Stimulated activated CD4-positive, alpha-beta T cell treated with anti-CD3 and anti-CD28 coated beads, Interleukin-15, amount 100 ng/mL, for 24 hours (primary cell): ENCODE results near the gene OPRL1.
"Not testable (repeated sequence)": the region's sequence is repeated elsewhere in the genome, so short reads cannot be mapped to it uniquely, and the experiment has no call there.

Source experiments
- DNase-seq: peaks from one replicate; pipeline ENCODE4 v3.0.0-alpha.2; 2020

Gene OPRL1

GRCh38 chr20:64119681-64120341 lies 39.9 kb downstream of the OPRL1 start:
- DNase-seq: no peak

DNA sequence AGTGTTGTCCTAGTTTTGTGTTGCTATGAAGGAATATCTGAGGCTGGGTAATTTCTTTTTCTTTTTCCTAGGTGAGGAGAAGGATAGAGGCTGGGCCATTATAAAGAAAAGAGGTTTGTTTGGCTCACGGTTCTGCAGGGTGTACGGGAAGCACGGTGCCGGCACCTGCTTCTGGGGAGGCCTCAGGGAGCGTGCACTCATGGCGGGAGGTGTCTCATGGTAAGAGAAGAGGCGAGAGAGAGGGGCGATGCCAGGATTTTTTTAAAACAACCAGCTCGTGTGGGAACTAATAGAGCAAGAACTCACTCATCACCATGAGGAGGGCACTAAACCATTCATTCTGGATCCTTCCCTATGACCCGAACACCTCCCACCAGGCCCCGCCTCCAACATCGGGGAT lies 41.7 kb downstream of the OPRL1 start:
- no peak for DNase-seq

GRCh38 chr20:64122927-64123326 lies 43.0 kb downstream of the OPRL1 start:
- DNase-seq: not testable (repeated sequence)

DNA sequence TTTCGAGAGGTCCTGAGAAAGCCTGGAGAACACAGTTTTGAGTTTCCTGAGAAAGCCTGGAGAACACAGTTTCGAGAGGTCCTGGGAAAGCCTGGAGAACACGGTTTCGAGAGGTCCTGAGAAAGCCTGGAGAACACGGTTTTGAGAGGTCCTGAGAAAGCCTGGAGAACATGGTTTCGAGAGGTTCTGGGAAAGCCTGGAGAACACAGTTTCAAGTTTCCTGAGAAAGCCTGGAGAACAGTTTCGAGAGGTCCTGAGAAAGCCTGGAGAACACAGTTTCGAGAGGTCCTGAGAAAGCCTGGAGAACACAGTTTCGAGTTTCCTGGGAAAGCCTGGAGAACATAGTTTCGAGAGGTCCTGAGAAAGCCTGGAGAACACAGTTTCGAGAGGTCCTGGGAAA lies 43.6 kb downstream of the OPRL1 start:
- DNase-seq: not testable (repeated sequence)

DNA sequence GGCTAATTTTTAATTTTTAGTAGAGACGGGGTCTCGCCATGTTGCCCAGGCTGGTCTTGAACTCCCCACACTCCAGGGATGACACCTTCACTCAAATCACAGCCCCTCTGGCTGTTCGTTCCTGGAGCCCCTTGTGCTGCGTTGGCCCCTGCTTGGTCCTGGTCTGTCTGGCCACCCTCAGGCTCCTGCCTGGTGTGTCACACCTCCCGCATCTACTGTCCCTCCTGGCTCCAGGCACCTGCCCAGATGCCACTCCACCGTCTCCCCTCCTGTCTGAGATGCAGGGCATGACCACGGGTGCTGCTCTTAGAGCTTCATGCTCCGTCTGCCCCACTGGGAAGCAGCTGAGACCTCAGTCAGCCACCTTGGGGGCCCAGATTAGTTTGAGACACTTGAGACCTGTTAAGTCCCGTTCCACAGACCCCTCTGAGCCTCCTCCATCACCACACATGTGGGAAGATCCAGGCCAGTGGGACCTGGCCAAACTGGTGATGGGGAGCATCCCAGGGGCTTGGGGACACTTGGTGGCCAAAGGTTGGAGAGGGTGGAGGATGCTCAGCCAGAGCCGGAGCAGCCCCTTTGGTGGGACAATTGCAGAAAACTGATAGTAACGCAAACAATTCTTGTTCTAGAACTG lies 49.4 kb downstream of the OPRL1 start:
- DNase-seq: no peak

GRCh38 chr20:64130271-64130670 lies 50.4 kb downstream of the OPRL1 start:
- no peak for DNase-seq

- DNase-seq: no peak
Observed at GRCh38 chr20:64130876-64131275, 51.0 kb downstream of the OPRL1 start.

DNA sequence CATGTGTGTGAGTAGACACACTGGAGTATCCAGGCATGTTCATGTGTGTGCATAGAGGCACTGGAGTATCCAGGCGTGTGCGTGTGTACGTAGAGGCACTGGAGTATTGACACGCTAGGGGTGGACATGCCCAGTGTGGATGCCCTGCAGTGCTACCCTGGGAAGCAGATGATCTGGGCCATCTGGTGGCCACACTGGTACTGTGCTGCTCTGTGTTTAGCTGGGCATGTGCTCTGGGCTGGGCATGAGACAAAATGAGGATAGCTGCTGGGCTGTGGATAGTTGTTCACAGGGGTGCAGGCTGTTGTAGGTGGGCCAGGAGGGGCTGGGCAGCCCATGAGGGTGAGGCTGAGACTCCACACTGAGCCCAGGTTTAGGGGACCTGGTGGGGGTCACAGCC lies 51.5 kb downstream of the OPRL1 start:
- peak; percentile 16 for DNase-seq

DNA sequence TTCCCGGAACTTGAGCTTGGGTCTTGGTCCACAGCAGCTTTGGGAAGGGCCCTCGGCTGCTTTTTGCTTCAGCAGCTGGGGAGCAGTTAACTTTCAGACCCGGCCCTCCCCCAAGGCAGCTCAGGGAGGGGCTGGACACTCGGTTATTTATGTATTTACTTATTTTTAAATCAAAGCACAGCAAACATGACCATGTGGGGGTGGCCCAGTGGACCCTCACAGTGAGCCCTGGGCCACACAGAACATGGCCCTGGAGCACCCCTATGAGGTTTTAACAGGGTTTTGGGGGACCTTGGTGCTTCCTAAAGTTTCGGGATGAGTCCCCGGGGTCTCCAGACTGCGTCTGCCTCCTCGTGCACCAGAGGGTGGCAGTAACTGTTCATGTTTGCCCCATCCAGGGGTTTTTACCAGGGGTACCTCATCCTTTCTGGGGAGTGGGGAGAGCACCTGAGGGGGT lies 54.1 kb downstream of the OPRL1 start:
- no peak for DNase-seq

- not testable (repeated sequence) for DNase-seq
Observed at GRCh38 chr20:64134744-64135143, 54.9 kb downstream of the OPRL1 start.

DNA sequence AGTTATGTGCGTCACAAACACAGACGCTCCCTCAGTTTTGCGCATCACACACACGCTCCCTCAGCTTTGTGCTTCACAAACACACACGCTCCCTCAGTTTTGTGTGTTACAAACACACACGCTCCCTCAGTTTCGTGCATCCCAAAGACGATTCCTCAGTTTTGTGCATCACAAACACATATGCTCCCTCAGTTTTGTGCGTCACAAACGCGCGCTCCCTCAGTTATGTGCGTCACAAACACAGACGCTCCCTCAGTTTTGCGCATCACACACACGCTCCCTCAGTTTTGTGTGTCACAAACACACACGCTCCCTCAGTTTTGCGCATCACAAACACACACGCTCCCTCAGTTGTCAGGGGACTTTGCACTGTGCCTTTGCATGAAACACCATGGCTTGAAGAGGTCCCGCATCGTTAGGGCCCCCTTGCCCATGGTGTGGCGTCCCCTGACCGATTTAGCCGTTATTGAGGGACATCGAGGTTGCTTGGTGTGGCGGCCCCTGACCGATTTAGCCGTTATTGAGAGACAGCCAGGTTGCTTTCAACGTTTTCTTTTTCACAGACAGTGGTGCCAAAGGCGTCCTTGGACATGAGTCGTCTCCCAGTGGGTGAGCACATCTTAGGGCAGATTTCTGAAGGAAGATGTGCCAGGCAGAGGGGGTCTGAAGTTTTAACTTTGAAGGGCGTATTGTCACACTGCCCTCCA lies 56.3 kb downstream of the OPRL1 start:
- no peak for DNase-seq

GRCh38 chr20:64137598-64138031 lies 57.7 kb downstream of the OPRL1 start:
- DNase-seq: no peak

DNA sequence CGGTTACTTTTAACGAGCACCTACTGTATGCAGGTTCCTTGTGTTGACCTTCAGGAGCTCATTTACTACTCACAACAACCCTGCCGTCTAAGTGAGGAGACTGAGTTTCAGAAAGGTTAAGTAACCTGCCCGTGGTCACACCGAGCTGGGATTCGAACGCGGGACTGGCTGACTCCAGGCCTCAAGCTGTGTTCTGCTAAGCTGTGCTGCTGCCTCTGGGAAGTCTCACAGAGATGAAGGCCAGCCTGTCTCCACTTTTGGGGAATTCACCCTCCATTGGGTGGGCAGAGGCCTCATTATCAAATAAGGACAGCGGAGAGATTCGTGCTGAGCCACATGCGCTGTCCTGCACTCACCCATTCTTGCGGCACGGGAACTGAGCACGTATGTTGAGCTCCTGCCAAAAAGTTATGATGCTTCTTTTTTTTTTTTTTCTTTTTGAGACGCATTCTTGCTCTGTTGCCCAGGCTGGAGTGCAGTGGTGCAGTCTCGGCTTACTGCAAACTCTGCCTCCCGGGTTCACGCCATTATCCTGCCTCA lies 58.5 kb downstream of the OPRL1 start:
- no peak for DNase-seq

DNA sequence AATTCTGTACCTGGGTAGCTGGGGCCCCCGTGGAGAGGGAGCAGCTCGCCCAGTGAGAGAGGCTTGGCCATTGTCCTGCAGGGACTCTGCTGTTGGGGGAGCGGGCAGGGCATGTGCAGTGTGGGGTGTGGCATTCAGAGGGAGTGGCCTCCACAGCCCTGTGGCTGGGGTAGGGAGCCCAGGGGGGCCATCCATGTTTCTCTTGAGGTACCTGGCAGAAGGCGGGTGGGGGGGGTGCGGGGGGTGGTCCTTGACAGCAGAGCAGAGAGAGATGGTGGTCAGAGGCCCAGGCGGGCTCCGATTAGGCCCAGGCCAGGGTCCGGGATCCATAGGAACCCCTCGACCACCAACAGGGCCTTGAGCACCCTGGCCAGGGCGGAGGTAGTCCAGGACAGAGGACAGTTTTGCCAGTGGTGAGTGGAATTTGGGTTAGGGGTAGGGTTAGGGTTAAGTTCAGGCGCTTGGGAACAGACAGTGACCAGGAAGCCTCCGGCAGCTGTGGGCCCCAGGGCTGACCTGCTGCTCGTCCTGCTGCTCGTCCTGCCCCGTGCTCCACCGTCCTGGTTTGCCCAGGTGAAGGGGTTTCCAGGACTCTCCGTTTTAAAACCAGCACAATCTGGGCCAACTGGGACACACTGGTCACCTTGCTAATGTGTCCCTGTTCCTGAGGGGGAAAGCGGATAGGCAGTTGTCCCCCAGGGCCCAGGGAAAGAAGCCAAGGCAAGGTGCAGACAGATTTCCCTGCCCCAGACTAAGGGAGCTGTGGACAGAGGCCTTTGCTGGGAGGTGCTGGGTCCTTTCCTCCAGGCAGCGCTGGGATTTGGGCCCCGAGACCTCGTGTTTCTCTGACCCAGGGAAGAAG lies 59.5 kb downstream of the OPRL1 start:
- DNase-seq: no peak

DNA sequence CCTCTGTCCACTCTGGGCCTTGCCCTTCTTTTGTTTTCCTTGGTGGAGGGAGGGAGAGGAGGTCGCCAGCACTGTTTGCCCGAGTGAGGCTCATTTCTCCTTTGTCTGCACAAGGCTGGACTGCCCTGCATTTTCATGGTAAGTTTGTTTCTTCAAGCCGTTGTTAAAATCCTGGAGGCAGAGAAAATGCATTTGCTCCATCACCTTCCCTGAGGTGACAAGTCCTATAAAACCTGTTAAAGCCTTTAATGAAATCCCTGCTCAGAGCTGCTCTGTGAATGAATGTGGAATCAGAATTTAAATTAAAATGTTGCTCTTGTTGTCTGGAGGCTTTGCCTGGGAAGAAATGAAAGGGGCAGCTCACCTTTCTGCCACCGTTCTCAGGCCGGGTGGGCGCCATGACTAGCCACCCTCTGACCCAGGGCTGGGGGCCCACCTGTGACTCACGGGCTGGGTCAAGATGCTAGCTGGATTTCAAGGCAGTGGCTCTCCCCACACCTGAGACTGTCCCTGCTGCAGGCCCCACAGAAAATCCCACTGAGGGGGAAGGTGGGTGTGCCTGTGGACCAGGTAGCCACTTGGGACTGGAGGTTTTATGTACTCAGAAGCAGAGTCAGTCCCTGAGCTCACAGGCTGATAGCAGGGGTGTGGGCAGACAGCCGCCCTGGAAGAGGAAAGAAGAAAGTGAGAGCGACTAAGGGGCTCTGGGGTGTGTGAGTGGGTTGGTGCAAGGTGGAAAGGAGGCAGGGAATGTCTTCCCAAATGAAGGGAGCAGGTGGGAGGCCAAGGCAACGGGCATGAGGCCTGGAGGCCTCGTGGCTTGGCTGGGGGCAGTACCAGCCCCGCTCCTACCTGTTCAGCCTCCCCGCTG lies 60.4 kb downstream of the OPRL1 start:
- no peak for DNase-seq

DNA sequence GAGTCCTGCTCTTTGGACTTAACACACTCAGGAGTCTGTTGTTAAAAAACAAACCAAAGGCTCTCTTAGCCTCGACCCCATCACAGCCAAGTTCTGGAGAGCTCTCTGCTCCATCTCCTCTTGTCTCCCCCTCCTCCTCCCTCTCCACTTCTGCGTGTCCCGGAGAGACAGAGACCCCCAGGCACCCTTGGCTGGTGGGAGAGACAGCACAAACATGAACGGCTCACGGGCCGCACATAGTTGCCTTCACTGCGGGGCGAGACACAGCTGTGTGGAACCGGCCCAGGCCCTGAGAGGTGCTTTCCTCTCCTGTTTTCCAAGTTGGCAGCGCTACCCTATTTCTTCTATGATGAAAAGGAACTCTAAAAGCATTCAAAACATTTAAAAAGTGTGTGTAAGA lies 61.1 kb downstream of the OPRL1 start:
- DNase-seq: no peak

- DNase-seq: no peak
Observed at GRCh38 chr20:64142590-64142989, 62.7 kb downstream of the OPRL1 start.

GRCh38 chr20:64143018-64143801 lies 63.3 kb downstream of the OPRL1 start:
- no peak for DNase-seq

GRCh38 chr20:64144144-64144912 lies 64.4 kb downstream of the OPRL1 start:
- no peak for DNase-seq
